HG03039 (cell line): ENCODE measurements around the gene SLC25A6.
"Not testable (repeated sequence)": the region's sequence is repeated elsewhere in the genome, so short reads cannot be mapped to it uniquely, and the experiment has no call there.

ENCODE experiments used
- ATAC-seq: cut with Tn5 transposase; IDR thresholded peaks from one replicate; pipeline ENCODE4 v1.9.1; 2021; ENCODE audit warnings: mild to moderate bottlenecking, moderate library complexity; ENCODE audit not compliant: unreplicated experiment

Gene SLC25A6

GRCh38 chrX:1416327-1416784 lies 24.4 kb upstream of the SLC25A6 start:
- no peak for ATAC-seq

- no peak for ATAC-seq
Observed at GRCh38 chrX:1412551-1413161, 20.7 kb upstream of the SLC25A6 start.

- ATAC-seq, result no peak
Observed at GRCh38 chrX:1411326-1411725, 19.4 kb upstream of the SLC25A6 start.

GRCh38 chrX:1407035-1407434 lies 15.1 kb upstream of the SLC25A6 start:
- ATAC-seq, result no peak

- not testable (repeated sequence) for ATAC-seq
Observed at GRCh38 chrX:1405769-1406168, 13.9 kb upstream of the SLC25A6 start.

- not testable (repeated sequence) for ATAC-seq
Observed at GRCh38 chrX:1403867-1404266, 12.0 kb upstream of the SLC25A6 start.

- ATAC-seq, result no peak
Observed at GRCh38 chrX:1403228-1403627, 11.3 kb upstream of the SLC25A6 start.

GRCh38 chrX:1401611-1402430 lies 9.9 kb upstream of the SLC25A6 start:
- ATAC-seq, result no peak

- no peak for ATAC-seq
Observed at GRCh38 chrX:1400742-1401471, 9.0 kb upstream of the SLC25A6 start.

GRCh38 chrX:1400049-1400448 lies 8.1 kb upstream of the SLC25A6 start:
- no peak for ATAC-seq

- no peak for ATAC-seq
Observed at GRCh38 chrX:1398431-1399340, 6.8 kb upstream of the SLC25A6 start.

GRCh38 chrX:1397441-1398270 lies 5.7 kb upstream of the SLC25A6 start:
- ATAC-seq, result no peak

GRCh38 chrX:1397001-1397400 lies 5.1 kb upstream of the SLC25A6 start:
- ATAC-seq, result no peak

GRCh38 chrX:1395646-1396216 lies 3.8 kb upstream of the SLC25A6 start:
- ATAC-seq, result no peak

GRCh38 chrX:1394731-1395501 lies 3.0 kb upstream of the SLC25A6 start:
- ATAC-seq, result no peak

GRCh38 chrX:1393871-1394615 lies 2.1 kb upstream of the SLC25A6 start:
- no peak for ATAC-seq

- ATAC-seq, result peak; percentile 9
Observed at GRCh38 chrX:1392376-1393068, 609 bp upstream of the SLC25A6 start.

GRCh38 chrX:1391370-1391706 lies 575 bp downstream of the SLC25A6 start:
- no peak for ATAC-seq
